Measurements from ENCODE around the gene HDAC9.

The HDAC9 gene

DNA sequence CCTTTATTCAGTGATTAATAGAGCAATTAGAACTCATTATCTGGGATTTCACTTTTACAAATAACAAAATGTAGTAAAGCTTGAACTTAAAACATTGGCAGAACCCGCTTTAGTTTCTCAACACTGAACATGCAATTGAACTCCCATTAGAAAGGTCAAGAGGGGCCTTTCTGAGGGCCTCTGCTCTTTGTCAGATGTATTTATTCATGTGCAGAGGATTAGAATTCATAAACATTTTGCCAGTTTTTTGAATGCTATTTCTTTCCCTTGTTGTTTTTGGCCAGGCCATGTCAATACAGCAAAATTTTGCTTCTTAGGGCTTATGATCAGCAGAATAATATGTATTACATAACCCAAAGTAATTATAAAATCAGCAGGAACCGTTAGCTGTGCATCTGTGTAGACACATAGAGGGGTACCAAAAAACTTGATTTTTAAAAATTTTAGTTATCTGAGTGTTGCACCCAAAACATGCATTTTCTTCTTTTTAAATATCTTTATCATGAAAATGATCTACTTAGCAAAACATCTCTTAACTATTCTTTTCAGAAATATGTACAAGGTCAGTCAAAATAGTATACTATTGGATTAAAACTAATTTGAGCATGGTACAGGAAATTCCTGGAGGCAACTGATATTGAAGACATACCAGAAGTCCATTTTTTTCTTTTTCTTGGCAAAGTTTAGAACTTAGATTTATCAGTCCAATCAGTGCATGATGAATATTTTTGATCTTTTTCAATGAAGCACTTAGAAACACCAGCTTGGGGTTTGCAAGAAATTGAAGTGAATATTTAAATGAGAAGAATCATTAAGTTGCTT, 444.4 kb downstream of the HDAC9 start:
- Histone ChIP-seq H3K36me3 (ENCODE audit: insufficient read depth, low read length) (no peaks in the 10 kb centered on the region), H3F3A (ENCODE audit: low read depth) (no peaks in the 10 kb centered on the region), H2AFZ (ENCODE audit: low read length) (no peak overlapping the region), H3K4me2 (ENCODE audit: low read depth, low read length, poor library complexity, severe bottlenecking) (no peak overlapping the region), H3K4me3 (ENCODE audit: low read length, poor library complexity, severe bottlenecking) (no peak overlapping the region), H3K9ac (ENCODE audit: low read depth, low read length, poor library complexity, severe bottlenecking) (no peak overlapping the region), H4K20me1 (ENCODE audit: insufficient read depth, low read length, poor library complexity, severe bottlenecking) (no peaks in the 10 kb centered on the region), H3K27me3 (ENCODE audit: insufficient read depth, low read length, poor library complexity, severe bottlenecking) (no peaks in the 10 kb centered on the region), H3K4me1 (ENCODE audit: insufficient read depth, low read length, poor library complexity, severe bottlenecking) (no peaks in the 10 kb centered on the region), H3K9me2 (replicated peaks; ENCODE audit: low read depth, low read length) (no peaks in the 10 kb centered on the region), H3K79me2 (ENCODE audit: insufficient read depth, low read length) (no peaks in the 10 kb centered on the region), H3K9me3 (ENCODE audit: insufficient read depth, low read depth, low read length) (no peaks in the 10 kb centered on the region)
- TF ChIP-seq, protein P1, sequence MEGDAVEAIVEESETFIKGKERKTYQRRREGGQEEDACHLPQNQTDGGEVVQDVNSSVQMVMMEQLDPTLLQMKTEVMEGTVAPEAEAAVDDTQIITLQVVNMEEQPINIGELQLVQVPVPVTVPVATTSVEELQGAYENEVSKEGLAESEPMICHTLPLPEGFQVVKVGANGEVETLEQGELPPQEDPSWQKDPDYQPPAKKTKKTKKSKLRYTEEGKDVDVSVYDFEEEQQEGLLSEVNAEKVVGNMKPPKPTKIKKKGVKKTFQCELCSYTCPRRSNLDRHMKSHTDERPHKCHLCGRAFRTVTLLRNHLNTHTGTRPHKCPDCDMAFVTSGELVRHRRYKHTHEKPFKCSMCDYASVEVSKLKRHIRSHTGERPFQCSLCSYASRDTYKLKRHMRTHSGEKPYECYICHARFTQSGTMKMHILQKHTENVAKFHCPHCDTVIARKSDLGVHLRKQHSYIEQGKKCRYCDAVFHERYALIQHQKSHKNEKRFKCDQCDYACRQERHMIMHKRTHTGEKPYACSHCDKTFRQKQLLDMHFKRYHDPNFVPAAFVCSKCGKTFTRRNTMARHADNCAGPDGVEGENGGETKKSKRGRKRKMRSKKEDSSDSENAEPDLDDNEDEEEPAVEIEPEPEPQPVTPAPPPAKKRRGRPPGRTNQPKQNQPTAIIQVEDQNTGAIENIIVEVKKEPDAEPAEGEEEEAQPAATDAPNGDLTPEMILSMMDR (conservative IDR thresholded peaks at IDR 0.05; ENCODE audit: low read length), result no peak

DNA sequence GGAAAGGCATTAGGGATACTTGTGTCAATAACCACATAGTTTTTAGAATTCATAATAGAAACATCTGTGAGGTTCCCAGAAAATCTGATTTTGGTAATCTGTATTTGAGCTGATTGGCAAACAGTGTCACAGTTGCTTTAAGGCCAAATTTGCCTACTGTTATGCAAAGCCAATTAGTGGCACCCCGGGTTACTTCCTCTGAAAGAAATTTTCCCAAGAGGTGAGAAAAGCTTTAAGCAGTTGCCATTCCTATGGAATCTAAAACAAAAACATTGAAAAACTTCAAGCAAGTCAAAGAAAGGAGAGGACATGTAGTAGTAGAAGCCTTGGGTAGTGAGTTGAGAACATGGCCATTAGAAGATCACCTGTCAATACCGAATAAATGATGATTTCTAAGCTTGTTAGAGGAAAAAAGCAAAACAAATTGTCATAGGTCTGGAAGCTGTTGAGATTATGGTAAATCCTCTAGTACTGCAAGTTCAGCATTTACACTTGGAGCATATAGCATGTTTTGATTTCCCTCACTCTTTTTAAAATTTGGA, 445.1 kb downstream of the HDAC9 start:
- Histone ChIP-seq H3K4me3 (ENCODE audit: low read length, poor library complexity, severe bottlenecking) (no peak overlapping the region), H3K9ac (ENCODE audit: low read depth, low read length, poor library complexity, severe bottlenecking) (no peak overlapping the region), H3F3A (ENCODE audit: low read depth) (no peaks in the 10 kb centered on the region), H3K79me2 (ENCODE audit: insufficient read depth, low read length) (no peaks in the 10 kb centered on the region), H3K9me2 (replicated peaks; ENCODE audit: low read depth, low read length) (no peaks in the 10 kb centered on the region), H4K20me1 (ENCODE audit: insufficient read depth, low read length, poor library complexity, severe bottlenecking) (no peaks in the 10 kb centered on the region), H3K9me3 (ENCODE audit: insufficient read depth, low read depth, low read length) (no peaks in the 10 kb centered on the region), H3K4me2 (ENCODE audit: low read depth, low read length, poor library complexity, severe bottlenecking) (no peak overlapping the region), H3K27me3 (ENCODE audit: insufficient read depth, low read length, poor library complexity, severe bottlenecking) (no peaks in the 10 kb centered on the region), H3K36me3 (ENCODE audit: insufficient read depth, low read length) (no peaks in the 10 kb centered on the region), H3K4me1 (ENCODE audit: insufficient read depth, low read length, poor library complexity, severe bottlenecking) (no peaks in the 10 kb centered on the region), H2AFZ (ENCODE audit: low read length) (no peak overlapping the region)
- TF ChIP-seq, protein P1 (conservative IDR thresholded peaks at IDR 0.05; ENCODE audit: low read length), result no peak
- TF ChIP-seq EZH2phosphoT487 (IDR thresholded peaks at IDR 0.05; ENCODE audit: borderline replicate concordance), result no peak

DNA sequence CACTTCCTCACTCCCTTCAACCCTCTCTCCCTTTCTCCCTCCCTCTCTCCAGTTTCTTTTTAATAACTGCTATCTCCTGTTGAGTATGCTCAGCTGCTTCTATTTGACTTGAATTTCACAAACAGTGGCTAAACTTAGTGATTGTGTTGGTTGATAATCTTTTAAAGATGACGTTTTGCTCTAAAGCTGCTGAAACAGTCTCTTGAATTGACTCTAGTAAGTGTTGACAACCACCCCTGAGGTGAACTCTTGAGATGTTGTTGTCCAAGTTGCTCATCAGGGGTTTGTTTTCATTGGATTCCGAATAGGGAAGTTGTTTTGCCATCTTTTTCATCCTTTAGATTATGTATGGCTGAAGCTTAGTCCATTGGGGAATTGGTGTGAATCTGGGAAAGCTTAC, 445.7 kb downstream of the HDAC9 start:
- H2AFZ ChIP-seq (ENCODE audit: low read length), result no peak overlapping the region
- no peak overlapping the region for H3K9ac ChIP-seq (ENCODE audit: low read depth, low read length, poor library complexity, severe bottlenecking)
- H3K4me1 ChIP-seq (ENCODE audit: insufficient read depth, low read length, poor library complexity, severe bottlenecking), result no peaks in the 10 kb centered on the region
- no peaks in the 10 kb centered on the region for H3K9me3 ChIP-seq (ENCODE audit: insufficient read depth, low read depth, low read length)
- no peak overlapping the region for H3K4me2 ChIP-seq (ENCODE audit: low read depth, low read length, poor library complexity, severe bottlenecking)
- H3K79me2 ChIP-seq (ENCODE audit: insufficient read depth, low read length), result no peaks in the 10 kb centered on the region
- H4K20me1 ChIP-seq (ENCODE audit: insufficient read depth, low read length, poor library complexity, severe bottlenecking), result no peaks in the 10 kb centered on the region
- no peak overlapping the region for H3K4me3 ChIP-seq (ENCODE audit: low read length, poor library complexity, severe bottlenecking)
- TF ChIP-seq, protein P1 (conservative IDR thresholded peaks at IDR 0.05; ENCODE audit: low read length), result no peak
- TF ChIP-seq EZH2phosphoT487 (IDR thresholded peaks at IDR 0.05; ENCODE audit: borderline replicate concordance), result no peak
- no peaks in the 10 kb centered on the region for H3K27me3 ChIP-seq (ENCODE audit: insufficient read depth, low read length, poor library complexity, severe bottlenecking)
- H3K36me3 ChIP-seq (ENCODE audit: insufficient read depth, low read length), result no peaks in the 10 kb centered on the region
- H3F3A ChIP-seq (ENCODE audit: low read depth), result no peaks in the 10 kb centered on the region
- H3K9me2 ChIP-seq (replicated peaks; ENCODE audit: low read depth, low read length), result no peaks in the 10 kb centered on the region

Measured in Loucy (cell line).